ENCODE results near the gene SLC35A5. TPM values are rescaled to one million over a fixed set of nuclear protein-coding genes. Genes with fewer than 3 reads are reported as not detected.
"Not testable (repeated sequence)": the region's sequence is repeated elsewhere in the genome, so short reads cannot be mapped to it uniquely, and the experiment has no call there.

SLC35A5 gene
- total RNA-seq, 4 donors from 2014 or later, result 16.2 to 35.0 (median 21.9) TPM

GRCh38 chr3:112555535-112556170 is 6.2 kb upstream of the SLC35A5 start:
- DNase-seq (ENCODE audit: low spot score in 2 of 2), result no peak
- 75 to 79% methylated on average over 1 of the region's 1 CpG for WGBS, 2 donors
- intact Hi-C loops (cut with DNase I; ENCODE audit: low total_unique reads), result no loop called here
- TF ChIP-seq, protein P1, sequence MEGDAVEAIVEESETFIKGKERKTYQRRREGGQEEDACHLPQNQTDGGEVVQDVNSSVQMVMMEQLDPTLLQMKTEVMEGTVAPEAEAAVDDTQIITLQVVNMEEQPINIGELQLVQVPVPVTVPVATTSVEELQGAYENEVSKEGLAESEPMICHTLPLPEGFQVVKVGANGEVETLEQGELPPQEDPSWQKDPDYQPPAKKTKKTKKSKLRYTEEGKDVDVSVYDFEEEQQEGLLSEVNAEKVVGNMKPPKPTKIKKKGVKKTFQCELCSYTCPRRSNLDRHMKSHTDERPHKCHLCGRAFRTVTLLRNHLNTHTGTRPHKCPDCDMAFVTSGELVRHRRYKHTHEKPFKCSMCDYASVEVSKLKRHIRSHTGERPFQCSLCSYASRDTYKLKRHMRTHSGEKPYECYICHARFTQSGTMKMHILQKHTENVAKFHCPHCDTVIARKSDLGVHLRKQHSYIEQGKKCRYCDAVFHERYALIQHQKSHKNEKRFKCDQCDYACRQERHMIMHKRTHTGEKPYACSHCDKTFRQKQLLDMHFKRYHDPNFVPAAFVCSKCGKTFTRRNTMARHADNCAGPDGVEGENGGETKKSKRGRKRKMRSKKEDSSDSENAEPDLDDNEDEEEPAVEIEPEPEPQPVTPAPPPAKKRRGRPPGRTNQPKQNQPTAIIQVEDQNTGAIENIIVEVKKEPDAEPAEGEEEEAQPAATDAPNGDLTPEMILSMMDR (IDR thresholded peaks at IDR 0.05), result no peak
- TF ChIP-seq POLR2A (IDR thresholded peaks at IDR 0.05), result no peak
- no peak overlapping the region for H3K4me3 ChIP-seq (ENCODE audit: low read depth, poor library complexity, severe bottlenecking)

DNA sequence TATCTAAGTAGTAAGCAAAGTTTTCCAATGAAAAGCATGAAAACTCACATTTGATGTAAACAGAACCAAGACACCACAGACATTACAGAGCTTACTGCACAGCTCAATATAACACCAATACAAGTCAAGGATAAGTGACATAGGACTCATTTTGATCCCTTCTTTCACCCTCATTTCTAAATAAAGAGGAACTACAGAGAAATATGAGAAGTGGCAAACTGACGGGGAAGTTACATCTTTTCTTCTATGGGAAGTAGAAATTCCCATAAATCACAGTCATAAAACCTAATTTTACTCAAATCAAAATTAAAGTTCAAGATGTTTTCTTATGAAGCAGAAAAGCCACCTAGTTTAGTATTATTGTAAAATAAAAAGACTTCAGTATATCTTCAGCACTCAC is 3.9 kb upstream of the SLC35A5 start:
- no peak for TF ChIP-seq POLR2A (IDR thresholded peaks at IDR 0.05)
- TF ChIP-seq, protein P1 (IDR thresholded peaks at IDR 0.05), result no peak
- H3K4me3 ChIP-seq (ENCODE audit: low read depth, poor library complexity, severe bottlenecking), result no peak overlapping the region
- intact Hi-C loops (cut with DNase I; ENCODE audit: low total_unique reads), result no loop called here
- DNase-seq (ENCODE audit: low spot score in 2 of 2), result no peak
- WGBS, 2 donors, result 64 to 91% methylated on average over 1 of the region's 1 CpG

GRCh38 chr3:112560307-112560706 is 1.5 kb upstream of the SLC35A5 start:
- intact Hi-C loops (cut with DNase I; ENCODE audit: low total_unique reads), result no loop called here

DNA sequence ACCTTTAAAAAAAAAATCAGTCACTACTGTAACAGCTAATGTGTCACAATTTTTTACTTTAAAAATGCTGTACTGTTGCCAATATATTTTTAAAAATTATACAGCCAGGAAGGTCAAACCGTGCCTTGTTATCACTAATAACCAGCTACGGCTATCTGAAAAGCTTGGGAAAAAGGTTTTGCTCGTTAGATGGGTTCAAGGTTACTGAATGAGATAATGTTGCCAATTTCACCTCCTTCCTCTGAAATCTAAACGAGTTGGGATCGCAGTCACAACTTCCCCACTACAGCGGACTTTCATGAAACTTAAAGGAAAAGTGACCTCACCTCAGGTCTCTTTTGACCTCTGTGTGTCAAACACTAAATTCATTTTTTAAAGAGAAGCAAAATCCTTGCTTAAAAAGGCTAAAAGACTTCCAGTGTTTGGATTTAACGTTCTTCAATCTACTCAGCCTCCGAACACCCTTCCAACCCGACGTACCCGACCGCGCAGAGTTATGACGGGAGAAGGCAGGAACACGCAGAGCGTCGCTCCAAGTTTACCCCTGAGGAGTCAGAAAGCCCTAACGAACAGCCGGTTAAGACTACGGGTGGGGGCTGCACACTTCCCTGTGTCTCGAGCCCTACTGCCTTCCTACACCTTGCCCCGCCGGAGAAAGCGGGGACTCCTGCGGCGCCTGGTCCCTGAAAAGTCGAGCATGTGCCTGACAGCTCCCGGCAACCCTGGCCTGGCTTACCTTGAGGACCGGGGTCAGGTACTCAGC is 943 bp upstream of the SLC35A5 start:
- intact Hi-C loops (cut with DNase I; ENCODE audit: low total_unique reads), result no loop called here
- WGBS, 2 donors, result 0% methylated on average over 28 to 29 of the region's 29 CpGs
- DNase-seq (ENCODE audit: low spot score in 2 of 2), result peak; percentile 68 to 94
- TF ChIP-seq, protein P1 (IDR thresholded peaks at IDR 0.05), result no peak
- TF ChIP-seq POLR2A (IDR thresholded peaks at IDR 0.05), result no peak
- peak overlapping the region; percentile 94 for H3K4me3 ChIP-seq (ENCODE audit: low read depth, poor library complexity, severe bottlenecking)

More at GRCh38 chr3:112560307-112560706, 1.5 kb upstream of the SLC35A5 start:
- TF ChIP-seq, protein P1 (IDR thresholded peaks at IDR 0.05), result no peak
- TF ChIP-seq POLR2A (IDR thresholded peaks at IDR 0.05), result no peak
- H3K4me3 ChIP-seq (ENCODE audit: low read depth, poor library complexity, severe bottlenecking), result no peak overlapping the region
- WGBS, 2 donors, result 22 to 24% methylated on average over 2 of the region's 2 CpGs
- DNase-seq (ENCODE audit: low spot score in 2 of 2), result no peak

DNA sequence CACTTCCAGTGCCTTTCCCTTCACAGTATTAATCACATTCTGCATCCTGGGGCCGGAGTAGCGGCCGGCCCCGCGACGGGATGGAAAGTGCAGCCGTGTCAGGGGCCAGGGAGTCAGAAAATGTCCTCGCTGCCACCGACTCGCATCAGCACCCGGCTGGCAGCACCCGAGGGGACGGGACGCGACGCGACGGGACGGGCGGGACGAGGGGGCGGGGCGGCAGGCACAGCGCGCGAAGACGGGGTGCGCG is 436 bp upstream of the SLC35A5 start:
- peak overlapping the region; percentile 94 for H3K4me3 ChIP-seq (ENCODE audit: low read depth, poor library complexity, severe bottlenecking)
- 1 to 2% methylated on average over 24 to 25 of the region's 29 CpGs for WGBS, 2 donors
- intact Hi-C loops (cut with DNase I; ENCODE audit: low total_unique reads), result no loop called here
- no peak for TF ChIP-seq POLR2A (IDR thresholded peaks at IDR 0.05)
- TF ChIP-seq, protein P1 (IDR thresholded peaks at IDR 0.05), result no peak
- no peak for DNase-seq (ENCODE audit: low spot score in 2 of 2)

GRCh38 chr3:112564247-112564939 is 2.5 kb downstream of the SLC35A5 start:
- intact Hi-C loops (cut with DNase I; ENCODE audit: low total_unique reads); H3K4me3 ChIP-seq (ENCODE audit: low read depth, poor library complexity, severe bottlenecking); DNase-seq (ENCODE audit: low spot score in 2 of 2): not testable (repeated sequence)
- 79 to 83% methylated on average over 14 to 15 of the region's 15 CpGs for WGBS, 2 donors

All from lower leg skin (tissue), 4 donors.